ENCODE results near the gene EPHA6.

EPHA6 gene

GRCh38 chr3:97656638-97657037, 842.2 kb downstream of the EPHA6 start:
- no peak for DNase-seq

DNA sequence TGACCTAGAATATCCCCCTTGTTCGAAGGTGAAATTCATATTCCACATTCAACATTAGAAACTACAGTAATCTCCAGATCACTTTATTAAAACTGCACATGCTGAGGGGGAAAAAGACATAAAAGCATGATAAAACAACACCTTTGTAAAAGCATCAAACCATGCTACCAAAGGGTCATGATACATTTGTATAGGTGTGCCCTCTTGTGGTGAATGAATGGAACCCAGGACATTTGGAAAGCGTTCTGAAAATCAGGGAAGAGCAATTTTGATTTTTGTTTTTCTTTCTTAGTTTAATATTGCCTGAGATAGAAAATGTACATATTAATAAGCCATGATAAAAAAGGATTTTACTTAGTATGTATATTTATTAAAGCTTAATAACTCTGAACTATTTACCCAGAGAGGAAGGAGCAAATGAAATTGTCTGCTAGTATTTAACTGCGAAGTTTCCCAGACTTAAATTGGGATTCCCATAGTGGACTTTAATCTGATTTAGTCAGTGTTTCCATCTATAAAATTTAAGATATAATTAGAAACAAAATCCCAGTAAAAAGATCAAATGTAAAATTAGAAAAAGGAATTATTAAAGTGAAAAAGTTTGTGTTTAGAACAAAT, 844.4 kb downstream of the EPHA6 start:
- no peak for DNase-seq

DNA sequence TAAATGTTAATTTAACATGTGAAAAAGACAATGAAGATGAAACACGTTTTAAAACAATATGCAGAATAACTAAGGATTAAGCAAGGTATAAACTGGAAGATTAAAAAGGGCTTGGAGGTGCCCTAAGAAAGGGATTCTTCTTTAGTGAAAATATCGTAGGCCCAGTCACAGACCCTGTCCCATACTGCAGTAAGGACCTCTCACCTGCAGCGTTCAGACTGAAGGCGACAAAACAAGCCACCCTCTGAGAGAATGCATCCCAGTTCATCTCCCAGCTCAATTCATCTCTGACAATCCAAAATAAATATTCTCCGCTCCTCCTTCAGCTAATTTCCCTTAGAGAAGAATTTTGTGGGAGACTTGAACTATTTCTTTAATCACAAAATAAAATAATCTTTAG, 847.9 kb downstream of the EPHA6 start:
- DNase-seq = no peak

DNA sequence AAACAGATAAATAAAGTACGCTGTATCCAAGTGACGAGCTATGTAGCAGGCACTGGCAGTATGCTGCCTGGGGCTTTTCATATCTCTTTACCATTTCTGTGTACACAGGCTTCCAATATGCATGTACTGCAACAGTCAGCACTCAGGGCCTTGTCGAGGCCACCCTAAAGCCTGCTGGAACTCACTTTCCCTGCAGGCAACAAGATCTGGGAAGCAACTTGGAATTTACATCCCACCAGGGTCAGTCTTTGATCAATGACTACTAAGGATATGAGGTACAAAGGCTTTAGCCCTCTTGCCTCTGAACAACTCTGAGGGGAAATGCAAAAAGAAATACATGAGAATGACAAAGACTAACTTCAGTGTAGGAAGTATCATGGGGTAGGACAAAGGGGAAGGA, 848.4 kb downstream of the EPHA6 start:
- no peak for DNase-seq

DNA sequence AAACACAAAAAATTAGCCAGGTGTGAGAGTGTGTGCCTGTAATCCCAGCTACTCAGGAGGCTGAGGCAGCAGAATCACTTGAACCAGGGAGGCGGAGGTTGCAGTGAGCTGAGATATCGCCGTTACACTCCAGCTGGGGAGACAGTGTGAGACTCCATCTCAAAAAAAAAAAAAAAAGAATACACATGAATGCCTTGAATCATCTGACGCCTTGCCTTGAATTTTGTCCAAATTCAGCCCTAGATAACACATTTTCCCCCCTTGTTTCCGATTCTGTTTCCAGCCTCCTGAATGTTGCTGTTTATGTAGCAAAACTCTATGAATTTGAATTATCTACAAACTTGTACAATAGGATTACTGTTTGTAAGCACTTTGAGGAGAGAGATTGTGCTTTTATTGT, 851.5 kb downstream of the EPHA6 start:
- no peak for DNase-seq

- no peak for DNase-seq
Measured at GRCh38 chr3:97670952-97671351, 856.6 kb downstream of the EPHA6 start.

- DNase-seq = no peak
Measured at GRCh38 chr3:97673357-97673997, 859.1 kb downstream of the EPHA6 start.

DNA sequence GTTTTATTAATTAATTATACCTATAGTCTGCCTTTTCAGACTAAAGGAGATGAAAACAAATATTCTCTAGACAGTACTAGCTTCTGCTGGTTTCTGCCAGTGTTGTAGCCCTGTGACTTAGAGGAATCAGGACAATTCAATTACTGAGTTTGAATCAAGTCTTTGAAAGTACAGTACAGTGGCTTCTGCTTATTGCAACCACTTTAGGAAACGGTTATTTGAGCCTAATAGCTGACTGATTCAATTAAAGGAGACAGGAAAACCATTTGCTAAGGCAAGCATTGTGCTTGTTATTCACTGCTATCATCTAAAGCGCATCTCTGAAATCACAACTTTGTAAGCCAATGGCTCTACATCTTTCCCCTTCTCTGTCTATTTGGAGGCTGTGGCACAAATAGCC, 860.1 kb downstream of the EPHA6 start:
- no peak for DNase-seq

GRCh38 chr3:97680210-97680609, 865.8 kb downstream of the EPHA6 start:
- DNase-seq = no peak

DNA sequence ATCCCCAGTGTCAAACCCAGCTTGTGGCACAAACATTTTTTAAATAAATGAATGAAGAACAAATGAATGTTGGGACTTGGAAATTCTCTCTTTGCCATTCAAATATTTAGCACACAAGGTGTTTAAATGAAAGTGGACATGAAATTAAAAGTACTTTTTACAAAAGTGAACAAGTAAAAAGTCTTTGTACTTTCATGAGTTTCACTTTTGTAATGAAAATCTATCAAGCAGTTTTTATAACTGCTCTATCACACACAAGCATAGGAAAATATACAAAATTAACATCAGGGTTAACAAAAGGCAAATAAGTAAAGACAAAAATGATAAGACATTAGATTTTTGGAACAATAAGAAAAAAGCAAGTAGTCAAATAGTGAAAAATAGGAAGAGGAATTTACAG, 866.3 kb downstream of the EPHA6 start:
- no peak for DNase-seq

- no peak for DNase-seq
Measured at GRCh38 chr3:97684490-97684889, 870.1 kb downstream of the EPHA6 start.

DNA sequence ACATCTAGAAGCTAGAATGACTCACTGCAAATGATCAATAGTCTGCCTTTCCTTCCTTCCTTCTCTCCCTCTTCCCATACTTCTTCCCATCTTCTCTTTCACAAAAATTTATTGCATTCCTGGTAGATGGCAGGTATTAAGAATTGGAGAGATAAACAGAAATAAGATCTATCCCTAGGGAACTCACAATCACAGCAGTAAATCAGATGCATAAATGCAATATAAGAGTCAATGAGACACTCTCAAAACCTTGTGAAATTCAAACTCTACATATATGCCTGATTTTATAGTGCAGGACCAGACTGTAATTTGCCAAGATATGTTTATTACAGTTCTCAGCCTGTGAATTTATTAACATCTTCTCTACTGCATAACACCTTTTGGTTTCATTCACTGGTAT, 871.9 kb downstream of the EPHA6 start:
- no peak for DNase-seq

DNA sequence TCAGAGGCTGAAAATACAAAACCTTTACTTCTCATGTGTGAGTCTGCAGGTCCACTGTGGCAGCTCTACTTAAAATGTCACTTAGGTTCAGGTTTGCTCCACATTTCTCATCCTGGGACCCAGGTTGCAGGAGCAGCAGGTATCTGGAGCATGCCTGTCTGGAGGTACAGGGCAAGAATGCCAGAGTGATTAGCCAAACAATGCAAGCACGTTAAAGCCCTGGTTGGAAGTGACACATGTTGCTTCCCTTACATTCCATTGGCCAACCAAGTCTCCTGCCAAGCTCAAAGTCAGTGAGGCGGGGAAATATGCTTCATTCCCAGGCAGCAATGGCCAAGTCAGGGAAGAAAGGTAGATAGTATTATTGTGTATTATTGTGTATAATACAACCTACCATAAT, 873.3 kb downstream of the EPHA6 start:
- no peak for DNase-seq

DNA sequence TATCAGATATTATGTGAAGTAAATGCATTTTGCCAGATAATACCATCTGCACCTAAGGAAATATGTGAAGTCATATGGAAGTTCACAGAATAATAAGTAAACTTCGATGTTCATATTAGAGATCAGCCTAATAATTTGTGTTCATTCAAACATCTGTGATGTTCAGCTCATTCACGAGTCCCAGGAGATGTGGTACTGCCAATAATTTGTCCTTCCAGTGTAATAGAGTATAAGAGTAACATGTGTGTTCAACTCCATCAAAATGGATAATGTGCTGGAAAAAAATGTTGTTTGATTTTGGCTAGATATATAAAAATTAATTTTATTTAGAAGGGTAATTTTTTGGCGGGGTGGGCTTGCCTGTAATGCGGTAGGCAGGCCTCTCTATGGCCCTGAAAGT, 874.7 kb downstream of the EPHA6 start:
- no peak for DNase-seq

- no peak for DNase-seq
Measured at GRCh38 chr3:97689962-97690361, 875.6 kb downstream of the EPHA6 start.

- no peak for DNase-seq
Measured at GRCh38 chr3:97691354-97691753, 877.0 kb downstream of the EPHA6 start.

GRCh38 chr3:97692389-97692788, 878.0 kb downstream of the EPHA6 start:
- no peak for DNase-seq

- DNase-seq = no peak
Measured at GRCh38 chr3:97692831-97693230, 878.4 kb downstream of the EPHA6 start.

- no peak for DNase-seq
Measured at GRCh38 chr3:97694876-97695275, 880.5 kb downstream of the EPHA6 start.

GRCh38 chr3:97698691-97699090, 884.3 kb downstream of the EPHA6 start:
- DNase-seq = no peak

- no peak for DNase-seq
Measured at GRCh38 chr3:97699889-97700288, 885.5 kb downstream of the EPHA6 start.

DNA sequence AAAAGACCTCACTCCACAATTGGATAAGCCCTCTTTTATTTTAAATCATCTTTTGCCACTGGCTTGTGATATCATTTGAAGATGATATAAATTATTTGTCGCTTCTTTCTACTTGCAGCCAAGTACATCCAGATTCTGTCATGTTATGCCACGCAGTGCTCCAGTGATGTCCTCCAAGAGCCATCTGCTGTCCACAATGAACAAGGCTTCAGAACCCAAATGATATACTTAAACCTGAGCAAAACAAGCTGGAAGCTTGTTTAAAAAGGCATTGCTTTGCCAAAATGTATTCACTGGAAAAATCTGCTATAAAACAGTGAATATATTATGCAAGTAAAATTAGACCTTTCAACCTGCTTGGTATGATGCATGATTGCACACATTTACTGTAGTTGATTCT, 891.4 kb downstream of the EPHA6 start:
- no peak for DNase-seq

DNA sequence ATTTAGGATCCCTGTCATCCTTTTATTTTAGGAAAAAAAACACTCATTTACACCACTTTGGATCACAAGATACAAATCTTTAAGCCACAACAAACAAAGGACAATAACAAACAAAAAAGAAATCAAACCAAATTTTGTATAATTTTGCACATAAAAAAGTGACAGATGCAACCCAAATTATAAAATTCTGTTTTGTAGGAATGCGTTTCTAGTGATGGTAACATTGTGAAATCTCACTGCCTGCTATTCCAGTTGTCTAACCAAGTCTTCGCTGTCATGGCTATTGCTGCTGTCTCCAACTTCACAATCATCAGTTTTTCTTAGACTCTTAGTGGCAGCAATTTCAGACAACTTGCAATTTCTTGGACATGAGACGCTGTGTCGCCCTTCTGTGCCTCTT, 891.8 kb downstream of the EPHA6 start:
- DNase-seq = no peak

DNA sequence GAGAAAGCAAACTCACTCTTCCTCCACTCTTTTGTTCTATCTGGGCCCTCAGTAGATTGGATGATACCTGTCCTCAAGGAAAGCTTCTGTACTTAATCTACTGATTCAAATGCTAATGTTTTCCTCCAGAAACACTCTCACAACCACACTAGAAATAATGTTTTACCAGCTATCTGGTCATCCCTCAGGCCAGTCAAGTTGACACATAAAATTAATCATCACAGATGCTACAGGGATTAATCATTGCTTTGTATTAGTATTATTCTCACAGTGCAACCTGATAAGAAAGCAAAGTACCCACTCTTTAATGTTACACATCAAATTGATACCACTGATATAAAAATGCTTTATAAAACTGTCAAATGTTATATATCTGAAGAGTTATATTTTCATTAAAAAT, 897.3 kb downstream of the EPHA6 start:
- no peak for DNase-seq

- DNase-seq = no peak
Measured at GRCh38 chr3:97712919-97713318, 898.5 kb downstream of the EPHA6 start.
